HepG2 (cell line): ENCODE measurements around the gene GABRR2. TPM values are rescaled to one million over a fixed set of nuclear protein-coding genes. Genes with fewer than 3 reads are reported as not detected.

Experiments used
- AFF4 ChIP-seq: sonication (generic); formaldehyde crosslinking; IDR thresholded peaks from 2 replicates; pipeline ENCODE4 v1.4.0; 2020; ENCODE audit warnings: missing genetic modification reagents
- CAMTA2 ChIP-seq: sonication (generic); formaldehyde crosslinking; IDR thresholded peaks from 2 replicates; pipeline ENCODE4 v1.4.0; 2020; ENCODE audit warnings: mild to moderate bottlenecking, missing genetic modification reagents, borderline replicate concordance
- CHD2 ChIP-seq: IDR thresholded peaks from 2 replicates; pipeline ENCODE4 v1.6.1; 2011; ENCODE audit warnings: low read depth, low read length, improper control_type of control experiment
- FOSL2 ChIP-seq: sonication (generic); formaldehyde crosslinking; IDR thresholded peaks from 2 replicates; pipeline ENCODE4 v1.4.0; 2020; ENCODE audit warnings: missing genetic modification reagents
- HMG20B ChIP-seq: conservative IDR thresholded peaks from 2 replicates; pipeline ENCODE4 v1.6.1; 2016; ENCODE audit warnings: missing genetic modification reagents, missing compliant biosample characterization
- HNRNPLL ChIP-seq: fragments of 200-400 bp; formaldehyde crosslinking; IDR thresholded peaks from 2 replicates; pipeline ENCODE4 v1.6.1; 2017; ENCODE audit warnings: mild to moderate bottlenecking, low read depth, low read length; ENCODE audit not compliant: poor library complexity, severe bottlenecking
- HOXA5 ChIP-seq: sonication (generic); formaldehyde crosslinking; IDR thresholded peaks from 2 replicates; pipeline ENCODE4 v1.4.0; 2020; ENCODE audit warnings: missing genetic modification reagents
- KDM2A ChIP-seq: sonication (generic); formaldehyde crosslinking; IDR thresholded peaks from 2 replicates; pipeline ENCODE4 v1.4.0; 2020; ENCODE audit warnings: low read depth, missing genetic modification reagents, borderline replicate concordance
- KMT2B ChIP-seq: IDR thresholded peaks from 2 replicates; pipeline ENCODE4 v1.6.1; 2016; ENCODE audit warnings: missing genetic modification reagents, missing compliant biosample characterization
- MAFF ChIP-seq: IDR thresholded peaks from 2 replicates; pipeline ENCODE4 v1.6.1; 2011; ENCODE audit warnings: low read depth, low read length, improper control_type of control experiment
- MBD4 ChIP-seq: IDR thresholded peaks from 2 replicates; pipeline ENCODE4 v1.6.1; 2012; ENCODE audit warnings: low read length, inconsistent platforms, borderline replicate concordance
- MXD3 ChIP-seq: IDR thresholded peaks from 2 replicates; pipeline ENCODE4 v1.6.1; 2016; ENCODE audit warnings: mild to moderate bottlenecking, missing biosample characterization, missing genetic modification reagents
- NAIF1 ChIP-seq: sonication (generic); formaldehyde crosslinking; IDR thresholded peaks from 2 replicates; pipeline ENCODE4 v1.5.0; 2020; ENCODE audit warnings: mild to moderate bottlenecking, missing genetic modification reagents, borderline replicate concordance
- POLR2AphosphoS5 ChIP-seq: IDR thresholded peaks from 2 replicates; pipeline ENCODE4 v1.6.1; 2012; ENCODE audit warnings: low read depth, low read length
- SOX13 ChIP-seq, 3 experiments: fragments of 450-650 bp in 1 of 3; sonication (generic) in 1 of 3; formaldehyde crosslinking in 1 of 3; IDR thresholded peaks in 2 of 3; conservative IDR thresholded peaks in 1 of 3; 2 replicates each; pipeline versions ENCODE4 v1.5.0 to v1.6.1; 2016 to 2020; ENCODE audit warnings: antibody characterized with exemption in 1 of 3, mild to moderate bottlenecking in 1 of 3, missing compliant biosample characterization in 1 of 3, missing genetic modification reagents in 1 of 3, moderate library complexity in 1 of 3
- SRF ChIP-seq: IDR thresholded peaks from 2 replicates; pipeline ENCODE4 v1.6.1; 2011; ENCODE audit warnings: mild to moderate bottlenecking, low read depth, low read length, moderate library complexity
- THYN1 ChIP-seq: sonication (generic); formaldehyde crosslinking; IDR thresholded peaks from 2 replicates; pipeline ENCODE4 v1.8.1; 2023; ENCODE audit warnings: low read depth, mild to moderate bottlenecking, moderate library complexity, missing genetic modification reagents, borderline replicate concordance
- TOE1 ChIP-seq: sonication (generic); formaldehyde crosslinking; IDR thresholded peaks from 2 replicates; pipeline ENCODE4 v1.4.0; 2020; ENCODE audit warnings: mild to moderate bottlenecking, missing genetic modification reagents
- YEATS4 ChIP-seq: sonication (generic); formaldehyde crosslinking; IDR thresholded peaks from 2 replicates; pipeline ENCODE4 v1.4.0; 2020; ENCODE audit warnings: missing genetic modification reagents, borderline replicate concordance
- ZNF589 ChIP-seq: sonication (generic); formaldehyde crosslinking; conservative IDR thresholded peaks from 2 replicates; pipeline ENCODE4 v1.8.0; 2022; ENCODE audit warnings: mild to moderate bottlenecking, moderate library complexity, missing genetic modification reagents
- ZNF724P ChIP-seq: sonication (generic); formaldehyde crosslinking; IDR thresholded peaks from 2 replicates; pipeline ENCODE4 v1.8.0; 2022; ENCODE audit warnings: missing genetic modification reagents, borderline replicate concordance
- ZNF780A ChIP-seq: sonication (generic); formaldehyde crosslinking; IDR thresholded peaks from 2 replicates; pipeline ENCODE4 v1.8.0; 2022; ENCODE audit warnings: mild to moderate bottlenecking, missing genetic modification reagents, moderate library complexity
- ZNF781 ChIP-seq: sonication (generic); formaldehyde crosslinking; IDR thresholded peaks from 2 replicates; pipeline ENCODE4 v1.5.1; 2020; ENCODE audit warnings: borderline replicate concordance, mild to moderate bottlenecking, missing genetic modification reagents; ENCODE audit errors: not compliant biosample characterization
- ZNF850 ChIP-seq: sonication (generic); formaldehyde crosslinking; conservative IDR thresholded peaks from 2 replicates; pipeline ENCODE4 v1.9.0; 2021; ENCODE audit warnings: mild to moderate bottlenecking, missing genetic modification reagents
- polyA plus RNA-seq, 8 experiments: library from polyadenylated mRNA; depleted of rRNA in 3 of 8; stranded (reverse) in 7 of 8; unstranded in 1 of 8; fragments of >200 nt; fragmentation: Illumina TruSeq in 4 of 8; extraction: Trizol in 4 of 8; gene quantifications; 2 replicates each; pipeline versions ENCODE4 v1.2.1 to v1.2.3, GENCODE V29; 2011 to 2016; ENCODE audit warnings: low read depth in 4 of 8, missing spikeins in 1 of 8, mixed read lengths in 1 of 8; ENCODE audit not compliant: insufficient read depth in 1 of 8
- total RNA-seq, 5 experiments: library from RNA; depleted of rRNA; stranded (reverse); fragments of >200 nt; fragmentation: Illumina TruSeq; extraction: Trizol; gene quantifications; 2 replicates each; pipeline ENCODE4 v1.2.3, GENCODE V29; 2016; ENCODE audit warnings: low read depth in 1 of 5

GABRR2 gene
- total and polyA plus RNA-seq, 2 of the 13 experiments (the other 11 are each of a cell fraction or from before 2014, with no cell fraction given), result 0.13 TPM; not detected in 1

GRCh38 chr6:89352278-89353117, 37.4 kb upstream of the GABRR2 start, which contains the start of gene UBE2J1 (continued):
- TF ChIP-seq THYN1 (CRISPR knock-in tag) (no peak), CHD2 (0 out of 2 replicates have a peak, but pooled peaks have one; percentile 8), HNRNPLL (peak; percentile 56), YEATS4 (CRISPR knock-in tag) (peak; percentile 84), ZNF781 (CRISPR knock-in tag) (no peak), KDM2A (CRISPR knock-in tag) (0 out of 2 replicates have a peak, but pooled peaks have one; percentile 17), NAIF1 (no peak; the same call in 1 of the 2 replicates), SOX13 (IDR thresholded peaks at IDR 0.05) (peak; percentile 20; the same call in 1 of the 2 replicates), SOX13 (CRISPR knock-in tag; conservative IDR thresholded peaks at IDR 0.05 in 1 of 2, IDR thresholded peaks at IDR 0.05 in 1 of 2) (no peak), ZNF724P (CRISPR knock-in tag) (peak; percentile 53; the same call in 1 of the 2 replicates), ZNF850 (CRISPR knock-in tag) (no peak), POLR2AphosphoS5 (peak; percentile 62), MXD3 (CRISPR knock-in tag) (peak; percentile 89), CAMTA2 (CRISPR knock-in tag) (peak; percentile 21; the same call in 1 of the 2 replicates), HMG20B (CRISPR knock-in tag) (no peak), KMT2B (no peak; the same call in 1 of the 2 replicates), MAFF (no peak; the same call in 1 of the 2 replicates), SRF (no peak), ZNF589 (CRISPR knock-in tag) (no peak), FOSL2 (CRISPR knock-in tag) (no peak; the same call in 1 of the 2 replicates), MBD4 (no peak), AFF4 (CRISPR knock-in tag) (no peak), ZNF780A (CRISPR knock-in tag) (no peak), TOE1 (CRISPR knock-in tag) (no peak), HOXA5 (CRISPR knock-in tag) (peak; percentile 50; the same call in 1 of the 2 replicates)
